ENCODE data around the gene NECAB3. TPM values are rescaled to one million over a fixed set of nuclear protein-coding genes. Genes with fewer than 3 reads are reported as not detected.
"Not testable (repeated sequence)": the region's sequence is repeated elsewhere in the genome, so short reads cannot be mapped to it uniquely, and the experiment has no call there.

The NECAB3 gene
- total RNA-seq, 1 donor: 27.1 TPM

GRCh38 chr20:33698966-33699365 is 24.7 kb upstream of the NECAB3 start:
- not testable (repeated sequence) for H3K4me1 ChIP-seq (ENCODE audit: insufficient read depth, low read length); H3K9me3 ChIP-seq (ENCODE audit: low read depth, low read length); H3K36me3 ChIP-seq (ENCODE audit: insufficient read depth, low read length); H3K27me3 ChIP-seq (ENCODE audit: insufficient read depth, low read length); H2AFZ ChIP-seq (ENCODE audit: low read length); H4K20me1 ChIP-seq (ENCODE audit: insufficient read depth, low read length); H3K4me2 ChIP-seq (ENCODE audit: insufficient read depth, low read length); H3K4me3 ChIP-seq (ENCODE audit: insufficient read depth, low read length); H3K27ac ChIP-seq (ENCODE audit: low read depth, low read length); H3K79me2 ChIP-seq (ENCODE audit: insufficient read depth, low read length); DNase-seq (ENCODE audit: insufficient read length, low spot score, missing footprints)

GRCh38 chr20:33697129-33697528 is 22.9 kb upstream of the NECAB3 start:
- Histone ChIP-seq H3K4me3 (ENCODE audit: insufficient read depth, low read length) (no peak overlapping the region), H3K4me1 (ENCODE audit: insufficient read depth, low read length) (no peaks in the 10 kb centered on the region), H3K4me2 (ENCODE audit: insufficient read depth, low read length) (no peak overlapping the region), H3K27me3 (ENCODE audit: insufficient read depth, low read length) (no peaks in the 10 kb centered on the region), H4K20me1 (ENCODE audit: insufficient read depth, low read length) (no peaks in the 10 kb centered on the region), H2AFZ (ENCODE audit: low read length) (no peak overlapping the region), H3K36me3 (ENCODE audit: insufficient read depth, low read length) (no peaks in the 10 kb centered on the region), H3K9me3 (ENCODE audit: low read depth, low read length) (no peaks in the 10 kb centered on the region), H3K79me2 (ENCODE audit: insufficient read depth, low read length) (no peaks in the 10 kb centered on the region), H3K27ac (ENCODE audit: low read depth, low read length) (no peak overlapping the region)
- peak; percentile 95 for DNase-seq (ENCODE audit: insufficient read length, low spot score, missing footprints)
- TF ChIP-seq CTCF (IDR thresholded peaks at IDR 0.05; ENCODE audit: extremely low read depth, low read depth, low read length): no peak

DNA sequence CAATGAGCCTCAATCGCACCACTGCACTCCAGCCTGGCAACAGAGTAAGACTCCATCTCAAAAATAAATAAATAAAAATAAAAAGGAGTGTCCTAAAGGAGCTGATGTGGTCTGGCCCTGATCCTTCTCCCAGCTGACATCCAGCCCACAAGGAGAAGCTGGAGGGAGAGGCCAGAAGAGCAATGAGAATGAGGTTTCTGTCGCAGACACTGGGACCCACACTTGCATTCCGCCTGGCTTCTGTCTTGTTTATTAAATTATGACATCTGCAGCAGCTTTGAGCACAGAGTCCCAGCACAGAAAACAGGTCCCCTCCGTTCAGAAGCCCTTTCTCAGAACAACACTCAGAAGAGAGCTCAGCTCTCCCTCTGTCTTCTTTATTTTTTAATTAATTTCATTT is 22.2 kb upstream of the NECAB3 start:
- Histone ChIP-seq H3K27me3 (ENCODE audit: insufficient read depth, low read length) (no peaks in the 10 kb centered on the region), H2AFZ (ENCODE audit: low read length) (no peak overlapping the region), H3K36me3 (ENCODE audit: insufficient read depth, low read length) (no peaks in the 10 kb centered on the region), H3K9me3 (ENCODE audit: low read depth, low read length) (no peaks in the 10 kb centered on the region), H3K27ac (ENCODE audit: low read depth, low read length) (no peak overlapping the region), H3K4me2 (ENCODE audit: insufficient read depth, low read length) (no peak overlapping the region), H3K4me3 (ENCODE audit: insufficient read depth, low read length) (no peak overlapping the region), H3K79me2 (ENCODE audit: insufficient read depth, low read length) (no peaks in the 10 kb centered on the region), H4K20me1 (ENCODE audit: insufficient read depth, low read length) (no peaks in the 10 kb centered on the region), H3K4me1 (ENCODE audit: insufficient read depth, low read length) (no peaks in the 10 kb centered on the region)
- no peak for DNase-seq (ENCODE audit: insufficient read length, low spot score, missing footprints)
- no peak for TF ChIP-seq CTCF (IDR thresholded peaks at IDR 0.05; ENCODE audit: extremely low read depth, low read depth, low read length)

DNA sequence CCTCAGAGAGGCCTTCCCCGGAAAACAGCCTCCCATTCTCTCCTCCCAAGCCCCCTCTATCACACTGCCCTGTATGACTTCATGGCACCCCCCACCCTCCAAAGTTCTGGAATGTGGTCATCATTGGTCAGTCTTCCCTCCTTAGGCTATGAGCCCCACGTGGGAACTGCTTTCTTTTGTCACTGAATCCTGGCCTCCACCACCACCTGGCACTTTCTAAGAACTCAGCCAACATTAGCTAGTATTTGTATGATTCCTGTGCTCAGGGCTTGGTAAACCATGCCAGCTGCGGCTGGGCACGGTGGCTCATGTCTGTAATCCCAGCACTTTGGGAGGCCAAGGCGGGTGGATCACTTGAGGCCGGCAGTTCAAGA is 20.4 kb upstream of the NECAB3 start:
- no peaks in the 10 kb centered on the region for H3K79me2 ChIP-seq (ENCODE audit: insufficient read depth, low read length)
- no peak overlapping the region for H3K4me3 ChIP-seq (ENCODE audit: insufficient read depth, low read length)
- H3K27me3 ChIP-seq (ENCODE audit: insufficient read depth, low read length): no peaks in the 10 kb centered on the region
- TF ChIP-seq CTCF (IDR thresholded peaks at IDR 0.05; ENCODE audit: extremely low read depth, low read depth, low read length): no peak
- no peak overlapping the region for H3K4me2 ChIP-seq (ENCODE audit: insufficient read depth, low read length)
- no peak for DNase-seq (ENCODE audit: insufficient read length, low spot score, missing footprints)
- peaks cover 7% of the 10 kb centered on the region for H3K4me1 ChIP-seq (ENCODE audit: insufficient read depth, low read length)
- H4K20me1 ChIP-seq (ENCODE audit: insufficient read depth, low read length): no peaks in the 10 kb centered on the region
- H2AFZ ChIP-seq (ENCODE audit: low read length): no peak overlapping the region
- H3K27ac ChIP-seq (ENCODE audit: low read depth, low read length): no peak overlapping the region
- no peaks in the 10 kb centered on the region for H3K9me3 ChIP-seq (ENCODE audit: low read depth, low read length)
- H3K36me3 ChIP-seq (ENCODE audit: insufficient read depth, low read length): no peaks in the 10 kb centered on the region

Data from osteoblast (primary cell).